Skeletal muscle tissue (tissue), 4 donors: ENCODE data around the gene RXFP4. TPM values are rescaled to one million over a fixed set of nuclear protein-coding genes. Genes with fewer than 3 reads are reported as not detected.

Source experiments
- H3K27ac ChIP-seq: one replicate; pipeline ENCODE4 v1.7.0; 2013; ENCODE audit warnings: mild to moderate bottlenecking, low read depth, low read length, inconsistent platforms
- H3K27me3 ChIP-seq, 3 donors: one replicate each; pipeline ENCODE4 v1.7.0; 2013; ENCODE audit warnings: low read length in 3 of 3; ENCODE audit not compliant: control insufficient read depth in 3 of 3, insufficient read depth in 3 of 3
- H3K36me3 ChIP-seq, 3 donors: one replicate each; pipeline ENCODE4 v1.7.0; 2013; ENCODE audit warnings: low read length in 3 of 3; ENCODE audit not compliant: control insufficient read depth in 3 of 3, insufficient read depth in 3 of 3
- H3K4me1 ChIP-seq, 3 donors: one replicate each; pipeline ENCODE4 v1.7.0; 2013; ENCODE audit warnings: low read length in 3 of 3, mild to moderate bottlenecking in 3 of 3; ENCODE audit not compliant: control insufficient read depth in 3 of 3, insufficient read depth in 3 of 3
- H3K4me3 ChIP-seq, 3 donors: one replicate each; pipeline ENCODE4 v1.7.0; 2013; ENCODE audit warnings: low read length in 3 of 3
- H3K9ac ChIP-seq, 3 donors: one replicate each; pipeline ENCODE4 v1.7.0; 2013; ENCODE audit warnings: low read length in 3 of 3, mild to moderate bottlenecking in 3 of 3, moderate library complexity in 2 of 3, low read depth in 1 of 3
- H3K9me3 ChIP-seq, 3 donors: one replicate each; pipeline ENCODE4 v1.7.0; 2013; ENCODE audit warnings: low read length in 3 of 3; ENCODE audit not compliant: control insufficient read depth in 3 of 3
- total RNA-seq: library from RNA; depleted of rRNA; stranded (reverse); fragments of >200 nt; gene quantifications from one replicate; pipeline ENCODE4 v1.2.3, GENCODE V29; 2014
- donor health status: Osteomylitis.

RXFP4 gene
- total RNA-seq, 1 donor from 2014 or later: not detected

DNA sequence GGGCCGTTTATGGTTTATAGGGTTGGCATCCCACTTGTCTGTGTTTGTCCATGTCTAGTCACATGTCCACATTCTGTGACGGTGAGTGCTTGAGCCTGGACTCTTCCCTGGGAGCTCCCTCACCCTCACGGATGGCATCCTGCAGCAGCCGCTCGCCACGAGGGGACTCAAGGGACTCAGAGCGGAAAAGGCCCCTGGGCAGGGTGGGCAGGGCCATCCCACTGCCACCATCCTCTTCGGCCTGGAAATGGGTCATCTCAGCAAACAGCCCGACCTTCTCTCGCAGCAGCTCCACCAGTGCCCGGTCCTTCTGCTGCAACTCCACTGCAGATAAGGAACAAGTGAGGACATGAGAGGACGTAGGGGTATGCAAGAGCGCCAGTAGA lies 11.1 kb downstream of the RXFP4 start:
- peaks cover 9 to 15% (median 10%) of the 10 kb centered on the region in 3 donors for H3K4me1 ChIP-seq
- H3K27me3 ChIP-seq: no peaks in the 10 kb centered on the region
- H3K9me3 ChIP-seq: no peaks in the 10 kb centered on the region
- no peak overlapping the region for H3K27ac ChIP-seq
- peaks cover 53 to 73% (median 68%) of the 10 kb centered on the region in 3 donors for H3K36me3 ChIP-seq
- H3K9ac ChIP-seq: peak overlapping the region in 1 of 3 donors; percentile 12
- H3K4me3 ChIP-seq: no peak overlapping the region

DNA sequence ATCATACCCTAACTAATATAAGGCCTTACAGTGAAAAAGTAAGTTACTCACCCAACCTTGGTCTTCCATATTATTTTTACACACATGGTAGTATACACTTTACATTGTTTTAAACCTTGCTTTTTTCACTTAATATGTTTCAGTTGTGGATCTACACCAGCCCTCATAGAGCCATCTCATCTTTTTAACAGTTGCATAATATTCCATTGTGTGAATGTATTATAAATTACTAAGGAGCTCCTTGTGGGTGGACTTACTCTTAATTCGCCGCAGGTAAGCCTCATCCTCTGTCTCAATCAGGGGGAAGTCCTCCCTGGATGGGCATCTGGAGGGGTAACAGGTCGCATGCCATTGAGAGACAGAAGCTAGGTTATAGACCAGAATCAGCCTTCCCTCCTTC lies 13.2 kb downstream of the RXFP4 start:
- H3K36me3 ChIP-seq: peaks cover 53 to 75% (median 73%) of the 10 kb centered on the region in 3 donors
- no peaks in the 10 kb centered on the region for H3K9me3 ChIP-seq

DNA sequence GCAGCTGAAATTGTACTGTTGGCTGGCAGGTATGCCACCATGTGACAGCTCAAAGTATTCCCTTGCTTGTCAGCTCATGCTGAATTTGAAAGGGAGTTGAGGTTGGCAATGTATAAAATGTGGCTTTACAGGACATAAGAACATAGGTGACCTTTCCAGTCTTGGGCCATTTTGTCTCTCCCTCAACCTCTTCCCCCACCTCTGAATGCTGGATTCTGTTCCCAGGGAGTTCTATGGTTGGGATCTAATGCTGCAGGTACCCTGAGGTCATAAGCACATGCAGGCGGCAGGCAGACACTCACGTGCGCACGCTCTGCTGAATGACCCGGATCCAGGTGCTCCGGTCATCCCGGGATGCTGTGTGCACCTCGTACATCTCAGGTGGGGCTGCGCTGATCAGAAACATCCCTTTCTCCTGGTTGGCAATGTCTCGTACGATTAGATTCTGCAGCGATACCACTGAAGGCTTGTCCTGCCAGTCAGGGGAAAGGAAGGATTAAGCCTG lies 16.0 kb downstream of the RXFP4 start:
- peaks cover 45 to 71% (median 70%) of the 10 kb centered on the region in 3 donors for H3K36me3 ChIP-seq
- peaks cover 24 to 31% (median 27%) of the 10 kb centered on the region in 3 donors for H3K4me1 ChIP-seq
- no peaks in the 10 kb centered on the region for H3K9me3 ChIP-seq
- H3K4me3 ChIP-seq: no peak overlapping the region
- H3K9ac ChIP-seq: no peak overlapping the region
- no peaks in the 10 kb centered on the region for H3K27me3 ChIP-seq
- H3K27ac ChIP-seq: no peak overlapping the region

More for the DNA sequence above, 13.2 kb downstream of the RXFP4 start:
- H3K4me3 ChIP-seq: no peak overlapping the region
- no peaks in the 10 kb centered on the region for H3K27me3 ChIP-seq
- peaks cover 9 to 22% (median 10%) of the 10 kb centered on the region in 3 donors for H3K4me1 ChIP-seq
- no peak overlapping the region for H3K9ac ChIP-seq
- no peak overlapping the region for H3K27ac ChIP-seq

DNA sequence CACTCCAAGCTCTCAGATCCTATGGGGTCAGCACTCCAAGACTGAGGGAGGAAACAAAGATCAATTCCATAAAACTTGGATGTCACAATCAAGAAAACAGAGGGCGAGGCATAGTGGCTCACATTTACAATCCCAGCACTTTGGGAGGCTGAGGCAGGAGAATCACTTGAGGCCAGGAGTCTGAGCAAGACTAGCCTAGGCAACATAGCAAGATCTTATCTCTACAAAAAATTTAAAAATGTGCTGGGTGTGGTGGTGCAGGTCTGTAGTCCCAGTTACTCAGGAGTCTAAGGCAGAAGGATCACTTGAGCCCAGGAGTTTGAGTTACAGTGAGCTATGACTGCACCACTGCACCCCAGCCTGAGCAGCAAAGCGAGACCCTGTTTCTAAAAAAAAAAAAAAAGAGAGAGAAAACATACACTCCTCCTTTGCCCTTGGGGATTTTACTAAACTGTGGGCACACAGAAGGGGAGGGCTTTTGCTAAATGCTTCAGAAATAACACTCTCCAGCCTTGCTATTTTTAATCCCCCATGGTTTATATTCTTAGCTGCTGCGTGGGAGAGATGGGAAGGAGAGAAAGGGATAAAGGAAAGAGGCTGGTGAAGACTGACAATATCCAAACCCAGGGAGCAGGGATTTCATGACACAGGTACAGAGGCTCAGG lies 18.8 kb downstream of the RXFP4 start:
- Histone ChIP-seq H3K9me3 (no peaks in the 10 kb centered on the region), H3K4me1 (peaks cover 32 to 34% (median 33%) of the 10 kb centered on the region in 3 donors), H3K27me3 (no peaks in the 10 kb centered on the region), H3K27ac (peak overlapping the region; percentile 45), H3K36me3 (peaks cover 46 to 74% (median 66%) of the 10 kb centered on the region in 3 donors), H3K4me3 (no peak overlapping the region), H3K9ac (peak overlapping the region in 2 of 3 donors; percentile 20 to 64)

DNA sequence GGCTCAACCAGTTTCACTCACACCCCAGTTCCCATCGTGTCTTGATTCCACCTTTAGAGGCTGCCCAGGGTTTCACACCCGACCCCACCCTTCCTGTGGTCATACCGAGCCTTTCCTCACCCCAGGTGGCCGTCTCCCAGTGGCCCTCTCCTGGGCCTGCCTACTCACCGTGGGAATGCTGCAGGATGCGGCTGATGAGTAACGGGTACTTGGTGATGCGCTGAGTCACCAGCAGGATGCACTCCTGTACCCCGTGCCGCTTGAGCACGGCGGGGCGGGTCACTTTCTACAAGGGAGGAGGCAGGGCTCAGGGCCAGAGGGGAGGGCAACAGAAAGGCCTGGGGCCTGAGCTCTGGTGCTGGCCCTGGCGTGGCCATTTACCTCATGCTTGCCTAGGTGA lies 20.5 kb downstream of the RXFP4 start:
- peak overlapping the region in 1 of 3 donors; percentile 45 for H3K9ac ChIP-seq
- H3K27ac ChIP-seq: peak overlapping the region; percentile 51
- peaks cover 42 to 44% (median 44%) of the 10 kb centered on the region in 3 donors for H3K4me1 ChIP-seq
- H3K9me3 ChIP-seq: no peaks in the 10 kb centered on the region
- H3K27me3 ChIP-seq: no peaks in the 10 kb centered on the region
- H3K4me3 ChIP-seq: no peak overlapping the region
- H3K36me3 ChIP-seq: peaks cover 56 to 79% (median 77%) of the 10 kb centered on the region in 3 donors

DNA sequence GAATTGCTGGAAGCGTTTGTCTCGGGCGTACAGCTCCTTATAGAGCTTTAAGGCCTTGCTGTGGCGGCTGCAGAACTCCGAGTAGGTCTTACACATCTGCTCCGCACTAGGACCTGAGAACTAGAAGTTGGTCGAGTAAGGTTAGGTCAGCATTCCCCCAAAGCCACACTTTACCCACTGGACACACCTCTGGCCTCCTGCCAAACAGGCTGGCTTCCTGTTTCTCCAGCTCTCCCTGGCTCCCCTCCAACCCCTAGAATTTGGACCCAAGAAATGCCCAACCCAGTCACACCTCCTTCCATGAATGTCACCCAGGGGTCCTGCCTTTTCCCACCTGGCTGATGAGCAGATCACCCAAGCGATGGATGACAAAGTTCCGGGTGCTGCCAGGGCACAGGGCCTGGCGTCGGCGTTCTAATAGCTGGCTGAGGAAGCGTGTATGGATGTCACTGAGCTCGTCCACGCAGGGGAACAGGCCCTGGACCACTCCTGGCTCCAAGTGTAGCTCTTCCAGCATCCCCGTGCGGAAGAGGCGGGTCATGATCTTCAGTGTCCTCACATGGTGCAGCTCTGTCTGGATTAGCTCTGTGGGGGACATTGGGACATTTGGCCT lies 21.3 kb downstream of the RXFP4 start:
- Histone ChIP-seq H3K4me1 (peaks cover 47 to 52% (median 50%) of the 10 kb centered on the region in 3 donors), H3K9me3 (no peaks in the 10 kb centered on the region), H3K27me3 (no peaks in the 10 kb centered on the region), H3K36me3 (peaks cover 48 to 74% (median 73%) of the 10 kb centered on the region in 3 donors), H3K4me3 (no peak overlapping the region), H3K27ac (peak overlapping the region; percentile 51), H3K9ac (peak overlapping the region in 1 of 3 donors; percentile 54)

DNA sequence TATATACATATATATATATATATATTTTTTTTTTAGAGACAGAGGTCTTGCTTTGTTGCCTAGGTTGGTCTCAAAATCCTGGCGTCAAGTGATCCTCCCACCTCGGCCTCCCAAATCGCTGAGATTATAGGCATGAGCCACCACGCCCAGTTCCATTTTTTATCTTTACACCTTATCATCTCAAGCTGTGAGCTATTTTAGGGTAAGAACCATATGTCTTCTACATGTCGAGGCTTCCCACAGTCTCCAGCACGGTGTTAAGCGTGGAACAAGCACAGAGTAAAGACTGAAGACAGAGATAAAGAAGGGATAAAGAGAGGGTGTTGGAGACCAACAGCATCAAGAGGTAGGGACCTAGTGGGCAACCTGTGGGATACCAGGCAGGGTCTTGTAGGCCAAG lies 22.8 kb downstream of the RXFP4 start:
- H3K36me3 ChIP-seq: peaks cover 51 to 68% (median 65%) of the 10 kb centered on the region in 3 donors
- no peaks in the 10 kb centered on the region for H3K27me3 ChIP-seq
- H3K4me1 ChIP-seq: peaks cover 57 to 67% (median 65%) of the 10 kb centered on the region in 3 donors
- H3K4me3 ChIP-seq: no peak overlapping the region
- no peaks in the 10 kb centered on the region for H3K9me3 ChIP-seq
- no peak overlapping the region for H3K27ac ChIP-seq
- H3K9ac ChIP-seq: no peak overlapping the region

DNA sequence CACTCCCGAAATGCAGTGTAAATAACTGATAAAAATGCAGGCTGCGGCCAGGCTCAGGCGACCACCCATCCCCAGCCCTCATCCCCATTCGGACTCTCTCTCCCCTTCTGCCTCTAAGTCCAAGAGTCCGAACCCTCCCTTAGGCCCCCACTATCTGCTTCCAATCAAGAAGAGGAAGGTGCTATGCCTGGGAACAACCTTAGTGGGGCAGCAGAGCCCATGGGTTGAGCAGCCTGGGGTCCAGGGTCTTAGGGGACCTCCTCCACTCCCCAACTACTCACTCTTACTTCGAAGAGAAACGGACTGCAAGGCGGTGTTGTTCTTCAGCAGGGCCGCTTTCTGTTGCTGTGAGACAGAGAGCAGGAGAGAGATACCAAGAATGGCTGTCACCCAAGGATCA lies 24.7 kb downstream of the RXFP4 start:
- H3K4me1 ChIP-seq: peaks cover 65 to 73% (median 72%) of the 10 kb centered on the region in 3 donors
- no peaks in the 10 kb centered on the region for H3K27me3 ChIP-seq
- H3K9me3 ChIP-seq: no peaks in the 10 kb centered on the region
- H3K4me3 ChIP-seq: no peak overlapping the region
- peaks cover 47 to 56% (median 48%) of the 10 kb centered on the region in 3 donors for H3K36me3 ChIP-seq
- peak overlapping the region; percentile 30 to 76 (median 41) for H3K9ac ChIP-seq
- peak overlapping the region; percentile 92 for H3K27ac ChIP-seq

DNA sequence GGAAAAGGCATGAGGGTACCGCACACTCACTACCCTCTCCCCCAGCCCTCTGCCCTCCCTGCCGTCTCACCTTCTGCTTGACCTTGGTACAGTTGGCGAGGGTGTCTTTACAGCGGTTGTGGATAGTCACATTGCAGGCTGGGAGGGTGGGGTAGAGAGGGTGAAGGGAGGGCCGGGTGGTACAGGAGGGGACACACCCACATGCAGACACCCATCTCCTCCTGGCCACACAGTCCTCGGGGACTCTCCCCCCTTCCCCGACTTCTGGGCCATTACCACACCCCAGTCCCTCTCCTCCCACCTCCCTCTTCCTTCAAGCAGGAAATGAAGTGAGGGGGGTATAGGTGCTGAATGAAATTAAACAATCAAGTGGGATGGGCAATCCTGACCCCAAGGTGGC lies 25.3 kb downstream of the RXFP4 start:
- peaks cover 42 to 52% (median 44%) of the 10 kb centered on the region in 3 donors for H3K36me3 ChIP-seq
- H3K27me3 ChIP-seq: no peaks in the 10 kb centered on the region
- H3K9me3 ChIP-seq: no peaks in the 10 kb centered on the region
- peak overlapping the region; percentile 92 for H3K27ac ChIP-seq
- peak overlapping the region; percentile 19 to 43 (median 35) for H3K4me3 ChIP-seq
- peaks cover 62 to 69% (median 69%) of the 10 kb centered on the region in 3 donors for H3K4me1 ChIP-seq
- peak overlapping the region; percentile 41 to 76 (median 57) for H3K9ac ChIP-seq
